ENCODE data around the gene LMO1.

Gene LMO1

DNA sequence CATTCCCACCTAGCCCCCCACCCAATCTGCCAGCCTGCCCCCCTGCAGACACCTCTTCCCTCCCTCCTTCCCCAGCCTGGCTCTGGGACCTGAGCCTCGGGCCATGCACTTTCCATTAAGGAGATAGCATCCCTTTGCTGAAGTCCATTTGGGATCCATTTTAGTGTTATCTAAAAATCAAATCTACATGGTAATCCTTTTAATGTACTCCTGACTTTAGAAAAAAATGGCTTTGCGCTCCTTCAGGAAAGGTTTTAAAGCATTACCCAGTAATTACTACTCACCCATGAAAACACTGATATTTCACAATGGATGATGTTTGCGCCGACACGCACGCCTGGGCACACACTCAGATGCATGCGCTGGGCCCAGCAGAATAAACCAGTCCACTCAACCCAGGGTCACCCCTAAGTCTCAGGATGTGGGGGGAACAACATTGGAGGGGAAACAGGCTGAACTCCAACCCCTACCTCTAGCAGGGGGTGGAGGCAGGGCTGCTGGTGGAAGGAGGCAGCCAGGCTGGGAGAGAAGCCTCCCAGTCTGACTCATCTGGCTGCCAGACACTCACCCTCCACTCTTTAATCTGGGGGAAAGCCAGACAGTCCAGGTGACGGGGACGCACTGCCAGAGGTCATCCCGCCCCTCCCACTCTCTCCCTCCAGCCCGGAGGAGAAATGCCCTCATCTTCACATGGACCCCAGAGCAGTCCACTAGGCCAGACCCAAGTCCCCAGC is 29.8 kb downstream of the LMO1 start:
- no peak overlapping the region for H3K27ac Mint-ChIP-seq

DNA sequence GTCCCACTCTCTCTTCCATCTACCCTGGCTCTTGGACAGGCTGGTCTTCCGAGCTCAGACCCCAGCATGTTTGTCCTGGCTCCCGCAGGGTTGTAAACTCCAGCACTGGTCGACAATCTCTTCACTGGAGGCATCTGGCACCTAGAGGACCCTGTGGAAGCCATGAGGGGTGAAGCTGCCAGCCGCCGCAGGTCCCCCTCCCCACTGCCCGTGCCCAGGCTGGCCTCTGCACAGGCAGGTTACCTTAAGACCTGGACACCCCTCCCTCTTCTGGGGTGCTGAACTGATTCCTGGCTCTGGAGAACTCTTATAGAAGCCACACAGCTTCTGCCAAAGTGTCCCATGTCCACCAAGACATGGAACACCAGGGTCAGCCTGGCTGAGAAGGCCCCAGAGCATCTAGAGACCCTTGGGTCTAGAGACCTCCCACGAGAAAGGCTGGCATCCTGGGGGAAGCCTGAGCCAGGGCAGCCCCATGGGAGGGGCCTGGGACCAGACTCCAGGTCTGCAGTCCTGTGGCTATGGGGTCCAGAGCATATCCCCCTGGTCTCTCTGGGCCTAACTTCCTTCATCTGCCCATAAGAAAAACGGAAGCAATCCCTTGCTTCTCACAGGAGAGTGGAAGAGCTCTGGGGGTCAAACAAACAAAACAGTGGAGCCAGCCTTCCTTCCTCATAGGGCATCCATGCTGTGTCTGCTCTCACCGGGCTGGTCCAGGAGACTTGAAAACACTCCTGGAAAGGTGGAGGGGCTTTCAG is 30.6 kb downstream of the LMO1 start:
- H3K27ac Mint-ChIP-seq: no peak overlapping the region
- no peaks in the 10 kb centered on the region for H3K36me3 Mint-ChIP-seq (ENCODE audit: low read depth)
- no peaks in the 10 kb centered on the region for H3K4me1 Mint-ChIP-seq (ENCODE audit: low read depth)
- no peaks in the 10 kb centered on the region for H3K27me3 Mint-ChIP-seq (ENCODE audit: low read depth)
- no peaks in the 10 kb centered on the region for H3K9me3 Mint-ChIP-seq
- H3K4me3 Mint-ChIP-seq: no peak overlapping the region

More for the DNA sequence above, 29.8 kb downstream of the LMO1 start:
- no peaks in the 10 kb centered on the region for H3K36me3 Mint-ChIP-seq (ENCODE audit: low read depth)
- no peaks in the 10 kb centered on the region for H3K27me3 Mint-ChIP-seq (ENCODE audit: low read depth)
- no peak overlapping the region for H3K4me3 Mint-ChIP-seq
- H3K4me1 Mint-ChIP-seq (ENCODE audit: low read depth): no peaks in the 10 kb centered on the region
- no peaks in the 10 kb centered on the region for H3K9me3 Mint-ChIP-seq

DNA sequence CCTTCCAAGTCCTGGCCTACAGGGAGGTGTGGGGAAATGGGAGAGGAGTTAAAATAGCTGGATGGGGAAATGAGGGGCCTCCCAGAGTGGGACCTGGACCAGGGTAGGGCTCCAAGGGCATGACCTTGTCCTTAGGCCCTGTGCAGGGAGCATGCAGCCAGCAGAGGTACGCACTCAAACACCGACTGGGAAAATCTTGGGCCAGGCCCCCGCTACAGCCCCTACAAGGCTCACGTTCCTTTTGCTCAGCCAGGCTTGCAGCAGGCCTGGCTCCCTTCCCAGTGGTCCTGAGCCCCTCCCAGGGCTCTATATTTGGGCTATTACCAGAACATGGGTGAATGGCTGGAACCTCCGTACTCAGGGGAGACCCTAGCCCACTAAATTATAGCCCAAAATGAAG is 31.3 kb downstream of the LMO1 start:
- Mint-ChIP-seq H3K4me1 (ENCODE audit: low read depth) (no peaks in the 10 kb centered on the region), H3K27me3 (ENCODE audit: low read depth) (no peaks in the 10 kb centered on the region), H3K4me3 (no peak overlapping the region), H3K36me3 (ENCODE audit: low read depth) (no peaks in the 10 kb centered on the region), H3K27ac (no peak overlapping the region), H3K9me3 (no peaks in the 10 kb centered on the region)

DNA sequence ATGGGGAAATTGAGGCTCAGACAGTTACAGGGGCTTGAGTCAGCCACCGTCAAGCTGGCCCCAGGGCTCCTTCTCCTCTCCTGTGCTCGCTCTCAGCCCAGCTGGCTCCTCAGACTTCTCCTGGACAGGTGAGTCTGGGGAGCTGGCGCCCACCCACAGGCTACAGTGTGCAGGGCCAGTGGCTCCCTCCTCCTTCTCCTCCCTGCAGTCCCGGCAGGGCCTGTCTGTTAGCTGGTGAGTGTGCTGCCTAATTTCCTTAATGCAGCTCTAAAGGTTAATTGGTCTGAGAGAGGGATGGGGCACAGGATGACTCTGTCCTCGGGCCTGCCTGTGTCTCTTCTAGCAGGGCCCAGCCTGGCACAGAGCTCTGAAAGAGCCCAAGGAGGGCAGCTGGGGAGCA is 31.7 kb downstream of the LMO1 start:
- Mint-ChIP-seq H3K27me3 (ENCODE audit: low read depth) (no peaks in the 10 kb centered on the region), H3K4me1 (ENCODE audit: low read depth) (no peaks in the 10 kb centered on the region), H3K27ac (no peak overlapping the region), H3K4me3 (no peak overlapping the region), H3K36me3 (ENCODE audit: low read depth) (no peaks in the 10 kb centered on the region), H3K9me3 (no peaks in the 10 kb centered on the region)

DNA sequence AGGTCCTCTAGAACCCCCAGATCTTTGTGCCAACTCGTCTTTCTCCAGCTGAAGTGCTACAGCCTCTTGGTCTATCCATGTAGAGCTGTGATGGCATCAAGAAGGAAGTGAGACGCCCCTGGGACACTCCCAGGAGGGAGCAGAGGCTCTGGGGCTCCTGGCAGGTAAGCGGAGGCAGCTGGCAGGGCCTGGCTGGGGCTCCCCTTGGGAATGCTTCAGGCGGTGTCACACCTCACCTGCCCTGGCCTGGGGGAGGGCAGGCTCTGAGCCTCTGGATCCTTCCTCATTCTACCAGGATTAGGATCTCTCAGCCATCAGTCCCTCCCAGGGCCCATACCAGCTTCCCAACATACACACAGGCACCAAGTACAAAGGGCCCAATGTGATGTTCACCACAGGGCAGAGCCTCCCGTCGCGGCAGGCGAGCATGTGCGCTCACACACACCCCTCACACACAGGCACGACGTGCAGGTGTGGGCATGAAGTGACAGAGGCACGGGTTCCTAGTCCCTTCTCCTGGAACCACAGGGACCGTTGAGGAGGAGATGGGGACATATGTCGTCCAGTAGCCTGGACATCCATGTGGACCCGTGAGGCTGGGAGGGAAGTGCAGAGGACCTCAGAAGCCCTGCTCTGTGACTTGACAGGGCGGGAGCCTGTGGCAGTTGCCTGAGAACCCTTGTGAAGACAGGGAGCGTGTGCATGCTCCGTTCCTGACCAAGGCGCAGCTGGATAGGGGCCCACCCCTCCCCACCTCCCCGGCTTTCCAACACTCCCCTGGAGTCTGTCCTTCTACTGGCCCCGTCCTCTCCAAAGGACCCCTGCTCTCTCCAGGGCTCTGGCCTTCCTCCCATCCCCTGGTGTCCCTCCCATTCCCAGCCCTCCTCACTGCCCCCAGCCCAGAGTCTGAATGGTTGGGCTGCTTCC is 32.5 kb downstream of the LMO1 start:
- H3K36me3 Mint-ChIP-seq (ENCODE audit: low read depth): no peaks in the 10 kb centered on the region
- H3K9me3 Mint-ChIP-seq: no peaks in the 10 kb centered on the region
- no peak overlapping the region for H3K4me3 Mint-ChIP-seq
- H3K27me3 Mint-ChIP-seq (ENCODE audit: low read depth): no peaks in the 10 kb centered on the region
- no peaks in the 10 kb centered on the region for H3K4me1 Mint-ChIP-seq (ENCODE audit: low read depth)
- H3K27ac Mint-ChIP-seq: no peak overlapping the region

DNA sequence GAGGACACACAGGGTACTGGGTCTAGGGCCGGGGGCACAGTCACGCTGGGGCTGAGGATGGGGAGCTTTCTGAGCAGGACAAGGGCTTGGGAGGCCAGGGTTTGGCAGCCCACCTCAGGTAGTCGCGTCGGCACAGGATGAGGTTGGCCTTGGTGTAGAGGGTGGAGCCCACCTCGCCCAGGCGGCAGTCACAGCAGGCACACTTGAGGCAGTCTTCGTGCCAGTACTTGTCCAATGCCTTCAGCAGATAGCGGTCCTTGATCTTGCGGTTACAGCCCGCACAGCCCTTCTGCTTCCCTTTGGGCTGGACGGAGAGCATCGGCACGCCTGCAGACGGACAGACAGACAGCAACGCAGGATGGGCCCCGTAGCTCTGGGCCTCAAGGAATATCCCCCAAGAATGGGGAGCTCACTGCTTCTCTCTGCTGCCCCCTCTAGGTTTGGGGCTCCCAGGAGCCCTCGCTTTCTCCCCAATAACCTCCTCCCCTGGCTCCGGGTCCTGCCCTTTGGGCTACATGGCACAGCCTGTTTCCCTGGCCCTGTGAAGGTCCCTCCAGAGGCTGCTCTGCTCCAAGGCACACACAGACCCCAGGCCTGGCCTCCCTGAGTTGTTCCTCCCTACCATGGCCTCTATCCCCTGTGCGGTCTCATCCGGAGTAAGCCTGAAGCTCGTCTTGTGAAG is 33.4 kb downstream of the LMO1 start:
- Mint-ChIP-seq H3K9me3 (no peaks in the 10 kb centered on the region), H3K4me3 (no peak overlapping the region), H3K4me1 (ENCODE audit: low read depth) (peaks cover 2% of the 10 kb centered on the region), H3K36me3 (ENCODE audit: low read depth) (no peaks in the 10 kb centered on the region), H3K27ac (no peak overlapping the region), H3K27me3 (ENCODE audit: low read depth) (no peaks in the 10 kb centered on the region)

DNA sequence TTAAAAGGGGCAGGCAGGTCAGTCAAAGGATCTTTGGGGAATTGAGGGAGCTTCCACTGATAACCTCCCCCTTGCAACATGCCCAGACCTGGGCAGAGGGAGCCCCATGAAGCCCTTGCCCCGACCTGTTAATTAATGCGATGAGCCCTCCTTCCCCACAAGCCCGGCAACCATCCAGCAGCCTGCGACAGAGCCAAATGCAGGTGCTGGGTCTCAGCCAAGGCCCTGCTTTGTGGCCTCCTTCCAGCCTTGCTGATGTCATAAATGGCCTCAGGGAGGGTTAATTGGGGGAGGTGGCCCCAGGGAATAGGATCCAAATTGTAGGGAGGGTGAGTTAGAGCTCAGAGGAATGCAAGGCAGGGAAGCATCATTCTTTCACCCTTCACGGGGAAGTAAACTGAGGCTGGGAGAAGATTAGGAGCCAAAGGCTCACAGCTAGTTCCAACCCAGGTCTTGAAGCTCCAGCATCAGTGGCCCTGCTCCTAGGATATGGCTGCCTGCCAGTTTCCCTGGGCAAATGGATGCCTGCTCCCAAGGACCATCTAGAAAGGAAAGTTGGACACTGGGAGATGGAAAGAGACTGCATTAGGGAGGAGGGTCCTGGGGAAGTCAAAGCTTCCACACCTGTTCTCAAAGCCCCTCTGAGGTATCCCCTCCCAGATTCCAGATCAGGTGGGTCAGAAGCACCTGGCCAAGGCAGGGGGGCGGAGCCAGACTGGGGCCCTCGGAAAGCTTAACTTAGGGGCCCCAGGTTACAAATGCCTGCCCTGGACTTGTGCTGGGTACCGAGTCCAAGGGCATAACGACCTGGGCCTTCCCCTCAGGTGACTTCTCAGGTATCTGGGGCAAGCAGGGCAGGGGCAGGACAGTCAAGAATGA is 34.1 kb downstream of the LMO1 start:
- Mint-ChIP-seq H3K36me3 (ENCODE audit: low read depth) (no peaks in the 10 kb centered on the region), H3K4me1 (ENCODE audit: low read depth) (peaks cover 2% of the 10 kb centered on the region), H3K4me3 (no peak overlapping the region), H3K9me3 (no peaks in the 10 kb centered on the region), H3K27ac (no peak overlapping the region), H3K27me3 (ENCODE audit: low read depth) (no peaks in the 10 kb centered on the region)

DNA sequence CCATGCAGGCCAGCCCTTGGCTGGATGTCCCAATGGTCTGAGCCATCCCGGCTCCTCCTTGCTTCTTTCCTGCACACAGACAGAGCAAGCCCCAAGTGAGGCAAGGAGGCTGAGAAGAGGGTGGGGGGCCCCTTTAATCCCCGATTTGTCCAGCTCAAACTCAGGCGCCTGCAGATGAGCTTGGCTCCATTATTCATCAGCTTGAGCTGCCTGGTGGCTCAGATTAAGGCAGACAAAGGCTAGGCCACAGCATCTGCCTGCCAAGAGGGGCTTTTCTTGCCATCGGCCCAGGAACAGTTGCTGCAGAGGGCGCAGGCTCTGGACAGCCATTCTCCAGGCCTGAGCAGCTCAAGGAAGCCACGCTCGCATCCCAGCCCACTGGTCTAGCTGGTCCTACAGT is 35.4 kb downstream of the LMO1 start:
- Mint-ChIP-seq H3K4me1 (ENCODE audit: low read depth) (peaks cover 2% of the 10 kb centered on the region), H3K27me3 (ENCODE audit: low read depth) (no peaks in the 10 kb centered on the region), H3K36me3 (ENCODE audit: low read depth) (no peaks in the 10 kb centered on the region), H3K9me3 (no peaks in the 10 kb centered on the region), H3K27ac (no peak overlapping the region), H3K4me3 (no peak overlapping the region)

DNA sequence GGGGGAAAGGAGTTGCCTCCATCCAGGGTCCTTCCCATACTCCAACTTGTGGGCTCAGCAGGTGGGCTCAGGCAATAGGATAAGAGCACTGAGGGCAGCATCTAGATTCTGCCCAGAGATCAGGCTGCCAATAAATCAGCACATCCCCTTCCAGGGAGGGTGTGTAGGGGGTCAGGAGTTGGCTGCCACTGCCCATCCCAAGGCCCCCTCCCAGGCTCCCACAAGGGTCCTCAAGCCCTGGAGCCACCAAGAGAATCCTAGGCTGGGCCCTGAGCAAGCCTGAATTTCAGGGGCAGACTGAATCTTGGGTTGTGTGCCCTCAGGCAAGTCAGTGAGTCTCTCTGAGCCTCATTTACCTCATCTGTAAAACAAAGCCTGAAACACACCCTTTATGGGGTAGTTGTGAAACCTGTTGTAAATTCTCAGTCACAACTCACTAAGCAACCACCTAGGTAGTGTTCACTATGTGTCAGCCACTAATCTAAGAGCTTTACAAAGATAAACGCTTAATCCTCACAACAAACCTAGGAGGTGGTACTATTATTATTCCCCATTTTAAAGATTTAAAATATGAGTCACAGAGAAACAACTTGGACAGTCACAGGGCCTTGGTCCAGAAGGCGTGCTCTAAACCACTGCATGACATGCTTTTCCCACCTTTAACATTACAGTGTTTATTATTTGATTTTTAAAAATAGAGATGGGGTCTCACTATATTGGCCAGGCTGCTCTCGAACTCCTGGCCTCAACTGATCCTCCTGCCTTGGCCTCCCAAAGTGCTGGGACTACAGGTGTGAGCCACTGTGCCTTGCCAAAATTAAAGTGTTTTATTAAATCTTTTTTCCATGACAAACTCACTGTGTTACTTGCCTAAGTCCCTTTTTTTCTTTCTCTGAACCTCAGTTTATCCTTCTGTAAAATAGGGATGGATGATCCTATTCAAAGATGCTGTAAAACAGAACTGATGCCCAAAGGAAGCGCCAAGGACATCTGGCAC is 36.2 kb downstream of the LMO1 start:
- Mint-ChIP-seq H3K27me3 (ENCODE audit: low read depth) (no peaks in the 10 kb centered on the region), H3K36me3 (ENCODE audit: low read depth) (no peaks in the 10 kb centered on the region), H3K27ac (no peak overlapping the region), H3K4me3 (no peak overlapping the region), H3K9me3 (no peaks in the 10 kb centered on the region), H3K4me1 (ENCODE audit: low read depth) (peaks cover 2% of the 10 kb centered on the region)

DNA sequence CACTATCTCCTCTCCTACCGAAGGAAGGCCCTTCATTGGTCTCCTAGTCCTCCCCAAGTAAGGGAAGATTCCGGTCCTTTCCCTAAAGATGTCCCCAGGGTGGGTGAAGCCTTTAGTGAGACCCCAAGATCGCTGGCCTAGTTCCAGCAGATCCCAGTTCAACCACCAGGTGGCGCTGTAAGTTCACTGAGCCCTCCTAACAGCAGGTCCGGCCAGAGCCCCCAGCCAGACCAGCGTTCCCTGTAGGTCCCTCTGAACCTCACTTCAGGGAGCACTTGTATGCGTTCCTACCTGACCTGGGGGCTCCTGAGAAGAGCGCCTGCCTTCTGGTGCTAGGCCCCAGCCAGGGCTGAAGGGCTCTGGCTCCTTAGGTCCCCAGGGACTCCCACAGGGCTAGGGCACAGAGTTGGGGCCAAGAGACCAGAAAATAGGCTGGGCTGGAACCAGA is 38.1 kb downstream of the LMO1 start:
- H3K4me1 Mint-ChIP-seq (ENCODE audit: low read depth): peaks cover 2% of the 10 kb centered on the region
- no peak overlapping the region for H3K4me3 Mint-ChIP-seq
- H3K9me3 Mint-ChIP-seq: no peaks in the 10 kb centered on the region
- H3K27ac Mint-ChIP-seq: no peak overlapping the region
- no peaks in the 10 kb centered on the region for H3K27me3 Mint-ChIP-seq (ENCODE audit: low read depth)
- no peaks in the 10 kb centered on the region for H3K36me3 Mint-ChIP-seq (ENCODE audit: low read depth)

DNA sequence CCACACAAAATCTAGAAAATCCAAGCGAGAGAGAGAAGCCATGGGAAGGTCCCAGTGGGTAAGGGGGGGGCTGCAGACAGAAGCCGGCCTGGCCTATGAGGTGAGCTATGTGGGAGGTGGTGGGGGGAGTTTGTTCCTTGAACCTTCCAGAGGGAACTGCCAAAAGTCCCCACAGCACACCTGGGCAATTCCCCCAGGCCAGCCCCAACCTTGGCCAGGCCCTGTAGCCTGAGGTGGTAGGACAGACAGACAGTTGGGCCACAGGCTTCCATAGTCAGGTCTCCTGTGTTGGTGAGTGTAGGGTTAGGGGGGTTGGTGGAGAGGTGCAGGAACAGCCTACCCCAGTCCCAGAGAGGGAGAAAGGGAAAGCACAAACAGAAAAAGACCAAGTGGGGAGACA is 39.0 kb downstream of the LMO1 start:
- Mint-ChIP-seq H3K27me3 (ENCODE audit: low read depth) (no peaks in the 10 kb centered on the region), H3K36me3 (ENCODE audit: low read depth) (no peaks in the 10 kb centered on the region), H3K27ac (no peak overlapping the region), H3K4me1 (ENCODE audit: low read depth) (peaks cover 2% of the 10 kb centered on the region), H3K9me3 (no peaks in the 10 kb centered on the region), H3K4me3 (no peak overlapping the region)

DNA sequence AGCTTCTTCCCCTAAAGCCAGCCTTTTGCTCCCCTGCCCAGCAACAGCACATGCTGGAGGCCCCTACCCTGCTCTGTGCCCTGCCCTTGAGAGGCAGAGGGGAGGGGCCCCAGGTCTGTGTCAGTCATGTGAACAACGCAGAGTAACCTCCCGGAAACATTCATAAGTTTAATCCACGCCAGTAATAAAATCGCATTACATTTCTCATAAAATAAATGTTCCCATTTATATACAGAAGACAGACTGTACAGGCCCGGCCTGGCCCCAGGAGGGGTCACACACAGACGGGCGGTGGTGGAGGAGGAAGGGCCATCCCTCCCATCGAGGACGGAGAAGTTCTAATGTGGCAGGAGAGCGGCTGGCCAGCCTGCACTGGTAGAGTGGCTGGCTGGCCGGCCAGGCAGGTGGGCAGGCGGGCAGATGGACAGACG is 39.5 kb downstream of the LMO1 start:
- Mint-ChIP-seq H3K36me3 (ENCODE audit: low read depth) (no peaks in the 10 kb centered on the region), H3K9me3 (no peaks in the 10 kb centered on the region), H3K4me1 (ENCODE audit: low read depth) (peaks cover 2% of the 10 kb centered on the region), H3K27me3 (ENCODE audit: low read depth) (no peaks in the 10 kb centered on the region), H3K27ac (no peak overlapping the region), H3K4me3 (no peak overlapping the region)
